ENCODE results near the gene DNASE1. TPM values are rescaled to one million over a fixed set of nuclear protein-coding genes. Genes with fewer than 3 reads are reported as not detected.
A peak's percentile ranks its signal among the peaks of the same experiment; 100 is the strongest.

Gene DNASE1
- total and polyA plus RNA-seq, 9 donors: 12.7 to 22.3 (median 15.9) TPM

- WGBS (ENCODE audit: insufficient coverage): 89% methylated on average over 9 of the region's 9 CpGs
- Histone ChIP-seq H3K36me3 (ENCODE audit: control insufficient read depth, insufficient read depth, low read length) (peaks cover 29% of the 10 kb centered on the region), H3K4me3 (ENCODE audit: low read length) (no peak overlapping the region), H3K27me3 (ENCODE audit: control insufficient read depth, insufficient read depth, low read length) (no peaks in the 10 kb centered on the region), H3K27ac (ENCODE audit: low read length) (no peak overlapping the region), H3K4me1 (ENCODE audit: control insufficient read depth, insufficient read depth, low read length) (peaks cover 28% of the 10 kb centered on the region), H3K9me3 (replicated peaks; ENCODE audit: control insufficient read depth, low read depth, low read length) (no peaks in the 10 kb centered on the region)
- no peak for DNase-seq
These were observed 12.6 kb upstream of the DNASE1 start for GRCh38 chr16:3641801-3642396.

- 41% methylated on average over 21 of the region's 21 CpGs for WGBS (ENCODE audit: insufficient coverage)
- no peak overlapping the region for H3K27ac ChIP-seq (ENCODE audit: low read length)
- H3K4me3 ChIP-seq (ENCODE audit: low read length): no peak overlapping the region
- H3K27me3 ChIP-seq (ENCODE audit: control insufficient read depth, insufficient read depth, low read length): no peaks in the 10 kb centered on the region
- peaks cover 30% of the 10 kb centered on the region for H3K36me3 ChIP-seq (ENCODE audit: control insufficient read depth, insufficient read depth, low read length)
- no peak for DNase-seq
- peaks cover 31% of the 10 kb centered on the region for H3K4me1 ChIP-seq (ENCODE audit: control insufficient read depth, insufficient read depth, low read length)
- no peaks in the 10 kb centered on the region for H3K9me3 ChIP-seq (replicated peaks; ENCODE audit: control insufficient read depth, low read depth, low read length)
These were observed 11.9 kb upstream of the DNASE1 start for GRCh38 chr16:3642397-3643094.

GRCh38 chr16:3643095-3643730 is 11.3 kb upstream of the DNASE1 start:
- no peak overlapping the region for H3K4me3 ChIP-seq (ENCODE audit: low read length)
- H3K27ac ChIP-seq (ENCODE audit: low read length): no peak overlapping the region
- peaks cover 31% of the 10 kb centered on the region for H3K4me1 ChIP-seq (ENCODE audit: control insufficient read depth, insufficient read depth, low read length)
- DNase-seq: no peak
- no peaks in the 10 kb centered on the region for H3K9me3 ChIP-seq (replicated peaks; ENCODE audit: control insufficient read depth, low read depth, low read length)
- no peaks in the 10 kb centered on the region for H3K27me3 ChIP-seq (ENCODE audit: control insufficient read depth, insufficient read depth, low read length)
- 60% methylated on average over 13 of the region's 14 CpGs for WGBS (ENCODE audit: insufficient coverage)
- H3K36me3 ChIP-seq (ENCODE audit: control insufficient read depth, insufficient read depth, low read length): peaks cover 35% of the 10 kb centered on the region

- H3K27ac ChIP-seq (ENCODE audit: low read length): peak overlapping the region; percentile 87
- no peaks in the 10 kb centered on the region for H3K9me3 ChIP-seq (replicated peaks; ENCODE audit: control insufficient read depth, low read depth, low read length)
- peaks cover 35% of the 10 kb centered on the region for H3K36me3 ChIP-seq (ENCODE audit: control insufficient read depth, insufficient read depth, low read length)
- whole genome bisulfite sequencing (ENCODE audit: insufficient coverage): 31% methylated on average over 3 of the region's 6 CpGs
- no peak for DNase-seq
- H3K4me3 ChIP-seq (ENCODE audit: low read length): no peak overlapping the region
- no peaks in the 10 kb centered on the region for H3K27me3 ChIP-seq (ENCODE audit: control insufficient read depth, insufficient read depth, low read length)
- peaks cover 31% of the 10 kb centered on the region for H3K4me1 ChIP-seq (ENCODE audit: control insufficient read depth, insufficient read depth, low read length)
These were observed 9.4 kb upstream of the DNASE1 start for GRCh38 chr16:3645108-3645503.

GRCh38 chr16:3645504-3646347 is 8.8 kb upstream of the DNASE1 start:
- 42% methylated on average over 16 of the region's 19 CpGs for WGBS (ENCODE audit: insufficient coverage)
- Histone ChIP-seq H3K4me1 (ENCODE audit: control insufficient read depth, insufficient read depth, low read length) (peaks cover 31% of the 10 kb centered on the region), H3K9me3 (replicated peaks; ENCODE audit: control insufficient read depth, low read depth, low read length) (no peaks in the 10 kb centered on the region), H3K27ac (ENCODE audit: low read length) (peak overlapping the region; percentile 87), H3K27me3 (ENCODE audit: control insufficient read depth, insufficient read depth, low read length) (no peaks in the 10 kb centered on the region), H3K4me3 (ENCODE audit: low read length) (no peak overlapping the region), H3K36me3 (ENCODE audit: control insufficient read depth, insufficient read depth, low read length) (peaks cover 29% of the 10 kb centered on the region)
- DNase-seq: peak; percentile 53

GRCh38 chr16:3646348-3646920 is 8.1 kb upstream of the DNASE1 start:
- H3K27me3 ChIP-seq (ENCODE audit: control insufficient read depth, insufficient read depth, low read length): no peaks in the 10 kb centered on the region
- H3K4me3 ChIP-seq (ENCODE audit: low read length): no peak overlapping the region
- peaks cover 27% of the 10 kb centered on the region for H3K36me3 ChIP-seq (ENCODE audit: control insufficient read depth, insufficient read depth, low read length)
- DNase-seq: no peak
- H3K4me1 ChIP-seq (ENCODE audit: control insufficient read depth, insufficient read depth, low read length): peaks cover 32% of the 10 kb centered on the region
- H3K27ac ChIP-seq (ENCODE audit: low read length): peak overlapping the region; percentile 87
- WGBS (ENCODE audit: insufficient coverage): 63% methylated on average over 15 of the region's 15 CpGs
- no peaks in the 10 kb centered on the region for H3K9me3 ChIP-seq (replicated peaks; ENCODE audit: control insufficient read depth, low read depth, low read length)

- Histone ChIP-seq H3K9me3 (replicated peaks; ENCODE audit: control insufficient read depth, low read depth, low read length) (no peaks in the 10 kb centered on the region), H3K27me3 (ENCODE audit: control insufficient read depth, insufficient read depth, low read length) (no peaks in the 10 kb centered on the region), H3K27ac (ENCODE audit: low read length) (no peak overlapping the region), H3K36me3 (ENCODE audit: control insufficient read depth, insufficient read depth, low read length) (peaks cover 43% of the 10 kb centered on the region), H3K4me1 (ENCODE audit: control insufficient read depth, insufficient read depth, low read length) (peaks cover 23% of the 10 kb centered on the region), H3K4me3 (ENCODE audit: low read length) (no peak overlapping the region)
- WGBS (ENCODE audit: insufficient coverage): 79% methylated on average over 12 of the region's 13 CpGs
- DNase-seq: no peak
These were observed 3.7 kb upstream of the DNASE1 start for GRCh38 chr16:3650631-3651265.

- Histone ChIP-seq H3K27me3 (ENCODE audit: control insufficient read depth, insufficient read depth, low read length) (no peaks in the 10 kb centered on the region), H3K4me3 (ENCODE audit: low read length) (no peak overlapping the region), H3K4me1 (ENCODE audit: control insufficient read depth, insufficient read depth, low read length) (peaks cover 13% of the 10 kb centered on the region), H3K27ac (ENCODE audit: low read length) (no peak overlapping the region), H3K36me3 (ENCODE audit: control insufficient read depth, insufficient read depth, low read length) (peaks cover 51% of the 10 kb centered on the region), H3K9me3 (replicated peaks; ENCODE audit: control insufficient read depth, low read depth, low read length) (no peaks in the 10 kb centered on the region)
- 71% methylated on average over 18 of the region's 18 CpGs for WGBS (ENCODE audit: insufficient coverage)
- DNase-seq: no peak
These were observed 2.8 kb upstream of the DNASE1 start for GRCh38 chr16:3651461-3652372.
